GM10266 (cell line): ENCODE results near the gene LMO3.

Source experiments
- DNase-seq: peaks from one replicate; pipeline ENCODE4 v3.0.0; 2012; ENCODE audit errors: extremely low spot score
- TF ChIP-seq, protein P1 (sequence below): IDR thresholded peaks from 2 replicates; pipeline ENCODE4 v1.5.1; 2012; ENCODE audit warnings: mild to moderate bottlenecking, low read depth; ENCODE audit not compliant: control insufficient read depth, insufficient read depth; ENCODE audit errors: missing control alignments

LMO3 gene

DNA sequence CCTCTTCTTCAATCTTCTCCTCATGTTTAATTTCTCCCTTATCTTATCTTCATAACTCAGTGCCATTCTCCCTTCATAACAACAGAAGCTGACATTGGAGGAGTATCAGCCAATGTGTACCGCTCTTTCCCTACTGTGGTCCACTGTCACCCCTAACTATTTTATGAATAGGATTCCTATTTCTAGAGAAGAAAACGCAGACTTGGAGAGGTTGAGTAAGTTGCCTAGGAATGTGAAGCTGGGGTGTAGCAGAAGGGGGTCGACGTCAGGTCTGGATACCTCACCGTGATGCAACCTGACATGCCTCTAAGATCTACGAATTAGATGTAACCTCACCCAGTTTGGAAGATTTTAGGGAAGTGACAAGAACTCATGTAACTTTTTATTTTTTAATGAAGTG, 17.1 kb downstream of the LMO3 start:
- TF ChIP-seq, protein P1, sequence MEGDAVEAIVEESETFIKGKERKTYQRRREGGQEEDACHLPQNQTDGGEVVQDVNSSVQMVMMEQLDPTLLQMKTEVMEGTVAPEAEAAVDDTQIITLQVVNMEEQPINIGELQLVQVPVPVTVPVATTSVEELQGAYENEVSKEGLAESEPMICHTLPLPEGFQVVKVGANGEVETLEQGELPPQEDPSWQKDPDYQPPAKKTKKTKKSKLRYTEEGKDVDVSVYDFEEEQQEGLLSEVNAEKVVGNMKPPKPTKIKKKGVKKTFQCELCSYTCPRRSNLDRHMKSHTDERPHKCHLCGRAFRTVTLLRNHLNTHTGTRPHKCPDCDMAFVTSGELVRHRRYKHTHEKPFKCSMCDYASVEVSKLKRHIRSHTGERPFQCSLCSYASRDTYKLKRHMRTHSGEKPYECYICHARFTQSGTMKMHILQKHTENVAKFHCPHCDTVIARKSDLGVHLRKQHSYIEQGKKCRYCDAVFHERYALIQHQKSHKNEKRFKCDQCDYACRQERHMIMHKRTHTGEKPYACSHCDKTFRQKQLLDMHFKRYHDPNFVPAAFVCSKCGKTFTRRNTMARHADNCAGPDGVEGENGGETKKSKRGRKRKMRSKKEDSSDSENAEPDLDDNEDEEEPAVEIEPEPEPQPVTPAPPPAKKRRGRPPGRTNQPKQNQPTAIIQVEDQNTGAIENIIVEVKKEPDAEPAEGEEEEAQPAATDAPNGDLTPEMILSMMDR, result no peak
- DNase-seq, result no peak

DNA sequence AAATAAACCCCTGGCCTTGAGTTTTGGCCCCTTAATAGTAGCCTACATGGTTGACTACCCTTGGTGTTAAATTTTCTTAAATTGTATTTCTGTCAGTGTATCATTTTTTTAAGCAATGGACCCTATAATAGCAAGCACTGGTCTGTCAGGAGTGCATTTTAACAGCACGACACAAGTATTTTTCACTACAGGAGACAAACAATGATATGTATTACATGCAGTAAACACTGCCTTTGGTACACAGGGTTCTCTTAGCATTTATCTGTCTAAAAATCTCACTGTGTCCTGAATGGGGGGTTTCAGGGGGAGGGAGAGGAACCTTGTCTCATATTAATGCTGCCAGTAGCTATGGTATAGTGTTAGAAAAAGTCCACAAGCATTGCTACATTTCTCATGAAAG, 18.4 kb downstream of the LMO3 start:
- TF ChIP-seq, protein P1, result no peak
- DNase-seq, result no peak

DNA sequence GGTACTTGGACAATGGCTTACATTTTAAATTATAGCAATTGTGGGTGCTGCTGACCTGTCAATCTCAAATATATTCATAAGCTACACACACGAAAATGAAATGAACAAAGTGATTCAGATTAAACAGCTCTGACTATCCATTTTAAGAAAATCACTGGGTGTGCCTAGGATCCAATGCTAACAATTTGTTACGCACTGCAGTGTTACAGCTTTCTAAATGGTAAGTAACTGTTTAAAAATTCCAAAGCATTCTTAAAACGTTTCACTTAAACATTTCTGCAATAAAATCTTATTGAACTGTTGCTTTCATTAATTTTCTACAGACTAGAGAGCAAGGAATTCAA, 18.9 kb downstream of the LMO3 start:
- no peak for DNase-seq
- TF ChIP-seq, protein P1, result no peak

DNA sequence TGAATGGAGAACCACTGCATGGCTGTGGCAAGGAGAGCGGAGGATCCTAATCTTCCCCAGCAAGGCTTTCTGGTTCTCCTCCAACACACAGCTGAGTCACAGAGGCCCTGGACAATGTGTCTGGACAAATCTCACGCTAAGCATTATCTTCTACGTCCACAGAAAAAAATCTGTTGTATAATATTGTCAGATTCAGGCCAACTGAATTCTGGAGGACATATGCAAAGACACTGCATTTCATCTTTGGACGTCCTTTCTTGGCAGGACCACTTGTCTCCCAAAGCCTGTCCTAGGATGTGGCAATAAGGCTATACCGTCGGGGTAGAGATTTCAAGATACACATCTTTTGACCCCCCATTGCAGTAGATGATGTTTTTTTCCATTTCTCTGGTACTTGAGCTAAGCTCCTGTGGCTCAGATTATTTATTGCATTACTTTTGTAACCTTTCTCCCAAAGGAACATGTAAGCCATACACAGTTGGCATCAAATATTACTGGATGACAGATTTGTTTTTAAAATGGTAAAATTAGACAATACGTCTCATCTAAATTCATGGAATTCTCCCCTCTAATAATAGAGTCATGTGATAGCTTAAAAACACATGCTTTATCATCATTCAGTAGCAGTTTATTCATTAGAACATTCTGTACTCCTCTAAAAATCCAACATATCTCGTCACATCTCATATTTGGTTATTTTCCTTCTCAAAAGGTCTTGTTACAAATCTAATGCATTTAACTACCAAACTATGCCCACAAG, 19.4 kb downstream of the LMO3 start:
- TF ChIP-seq, protein P1, result no peak
- no peak for DNase-seq

DNA sequence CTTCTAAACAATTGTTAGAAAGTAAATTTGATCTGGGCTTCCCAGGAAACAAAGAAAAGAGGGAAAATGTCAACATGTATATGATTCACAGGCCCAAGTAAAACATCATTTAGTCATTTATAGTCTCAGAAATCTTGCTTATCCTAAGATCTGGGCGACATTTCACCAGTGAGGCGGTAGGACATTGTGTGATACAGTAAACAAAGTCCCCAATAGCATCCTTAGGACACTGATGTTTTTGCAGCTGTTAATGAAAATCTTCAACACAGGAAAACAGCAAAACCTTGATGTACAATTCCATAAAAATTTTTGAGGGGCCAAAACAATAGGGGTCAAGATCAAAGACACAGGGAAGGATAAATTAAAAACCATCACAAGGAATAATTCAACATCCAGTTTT, 20.2 kb downstream of the LMO3 start:
- TF ChIP-seq, protein P1, result no peak
- no peak for DNase-seq

DNA sequence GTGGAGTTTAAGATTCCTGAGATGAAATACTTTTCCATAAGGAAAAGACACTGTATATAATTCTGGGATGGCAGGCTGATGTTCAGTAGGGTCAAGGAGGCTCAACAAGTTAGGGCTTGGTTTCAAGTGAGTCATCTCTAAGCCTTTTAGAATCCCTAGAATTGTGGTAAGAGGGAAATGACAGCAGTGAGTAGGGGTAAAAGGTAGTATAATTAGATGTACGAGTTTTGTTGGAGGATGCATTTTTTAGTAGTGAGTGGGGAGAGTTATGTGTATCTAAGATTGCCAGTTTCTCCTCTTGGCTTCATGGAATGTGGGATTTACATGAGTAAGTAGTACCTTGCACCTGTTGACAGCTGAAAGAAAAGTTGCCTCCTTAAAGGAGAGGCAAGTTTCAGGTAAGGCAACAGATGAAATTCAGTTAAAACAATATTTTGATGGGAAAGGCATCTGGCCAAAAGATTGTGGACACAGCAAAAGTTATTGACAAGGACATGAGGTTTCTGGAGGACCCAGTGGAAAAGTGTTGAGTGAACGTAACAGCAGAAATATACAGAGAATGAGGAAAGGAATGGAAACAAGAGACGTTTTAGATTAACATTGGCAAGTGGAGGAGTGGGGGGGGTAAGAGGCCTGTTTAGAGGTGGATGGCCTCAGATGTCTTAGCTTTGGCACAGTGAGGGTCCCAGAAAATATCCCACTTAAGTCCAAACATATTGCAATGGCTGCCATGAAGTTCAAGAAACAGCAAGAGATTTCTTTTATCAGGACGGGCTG, 21.8 kb downstream of the LMO3 start:
- TF ChIP-seq, protein P1, result no peak
- DNase-seq, result no peak

DNA sequence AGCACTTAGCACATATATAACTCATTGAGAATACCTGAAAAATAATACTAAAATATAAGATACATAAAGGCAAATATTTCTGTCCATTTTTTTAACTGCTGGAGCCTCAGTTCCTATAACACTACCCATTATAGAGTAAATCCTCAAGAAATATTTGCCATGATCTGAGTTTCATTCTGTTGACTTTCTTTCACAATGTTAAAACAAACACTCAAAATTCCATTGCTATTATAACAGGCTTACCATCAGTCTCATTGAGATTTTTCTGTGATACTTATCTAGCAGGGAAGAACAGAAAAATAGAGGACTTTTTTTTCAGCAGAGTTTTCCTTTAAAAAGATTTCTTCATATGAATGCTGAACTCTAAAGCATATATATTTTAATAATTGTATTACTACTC, 24.5 kb downstream of the LMO3 start:
- TF ChIP-seq, protein P1, result no peak
- DNase-seq, result no peak
